T-helper 1 cell treated with Interleukin-12 subunit alpha and Interleukin-12 subunit beta and Interleukin-4 antibody, amounts not matched to agents 30 ng/mL and 1 ng/mL, for 36 hours (primary cell): ENCODE data around the gene UBL7. TPM values are rescaled to one million over a fixed set of nuclear protein-coding genes. Genes with fewer than 3 reads are reported as not detected.

ENCODE experiments used
- intact Hi-C: fragments of 100-400 bp; cut with micrococcal nuclease; formaldehyde crosslinking; loops from one replicate; pipeline ENCODE4 v1.15.1; 2024
- total RNA-seq: library from RNA; stranded (reverse); gene quantifications from 2 replicates; pipeline ENCODE4 v1.2.3, GENCODE V29; 2022

Gene UBL7
- total RNA-seq, 1 donor from 2014 or later: 43.0 TPM

DNA sequence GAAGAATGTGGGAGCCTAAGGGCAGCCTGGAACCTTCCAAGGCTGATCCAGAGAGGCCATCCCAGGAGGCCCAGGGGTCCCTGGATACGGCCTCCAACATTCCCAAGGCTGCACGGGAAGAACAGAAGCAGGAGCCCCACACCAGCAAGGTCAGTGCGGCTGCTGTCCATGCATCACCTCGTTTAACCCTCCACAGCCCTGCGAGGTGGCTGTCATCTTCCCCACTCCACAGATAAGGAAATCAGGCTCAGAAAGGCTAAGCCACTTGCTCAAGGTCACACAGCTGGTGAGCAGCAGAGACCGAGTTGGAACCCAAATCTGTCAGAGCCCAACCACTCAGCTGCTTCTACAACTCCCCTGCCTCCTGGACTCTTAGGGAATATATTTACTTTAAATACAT is 48.8 kb downstream of the UBL7 start:
- intact Hi-C loops: no loop called here

DNA sequence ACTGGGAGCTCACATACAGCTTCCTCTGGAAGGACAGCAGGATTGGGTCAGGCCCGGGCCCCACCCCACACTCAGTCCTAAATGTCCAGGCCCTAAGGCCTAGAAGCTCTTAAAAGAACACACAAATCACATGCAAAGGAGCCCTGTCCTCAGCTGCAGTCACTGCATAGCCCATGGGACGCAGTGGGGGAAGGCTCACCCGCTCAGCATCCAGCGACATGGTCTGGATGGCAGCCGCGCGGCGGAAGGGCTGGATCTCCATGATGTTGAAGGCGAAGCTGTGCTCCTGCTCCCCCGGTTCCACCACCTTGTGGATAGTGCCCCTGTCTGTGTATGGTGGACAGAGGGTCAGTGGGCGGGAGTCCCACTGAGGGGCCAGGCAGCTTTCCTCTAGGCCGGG is 49.3 kb downstream of the UBL7 start:
- intact Hi-C loops: no loop called here

DNA sequence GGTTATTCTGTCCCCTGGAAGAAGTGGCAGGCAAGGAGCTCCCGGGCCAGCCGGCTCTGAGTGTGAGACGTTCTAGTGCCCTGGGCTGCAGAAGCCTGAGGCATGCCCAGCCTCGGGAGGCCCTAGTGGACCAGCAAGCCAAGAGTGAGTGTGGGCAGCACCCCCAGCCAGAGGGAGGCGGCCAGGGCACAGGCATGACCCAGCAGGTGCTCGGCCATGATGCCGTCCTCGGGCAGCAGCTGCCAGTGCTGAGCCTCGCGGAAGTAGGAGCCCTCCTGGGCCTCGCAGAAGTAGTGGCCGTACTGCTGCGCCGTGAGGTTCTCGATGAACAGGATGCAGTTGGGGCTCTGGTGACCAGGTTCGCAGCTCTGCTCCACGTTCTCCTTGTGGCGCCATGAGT is 50.5 kb downstream of the UBL7 start:
- intact Hi-C loops: no loop called here

DNA sequence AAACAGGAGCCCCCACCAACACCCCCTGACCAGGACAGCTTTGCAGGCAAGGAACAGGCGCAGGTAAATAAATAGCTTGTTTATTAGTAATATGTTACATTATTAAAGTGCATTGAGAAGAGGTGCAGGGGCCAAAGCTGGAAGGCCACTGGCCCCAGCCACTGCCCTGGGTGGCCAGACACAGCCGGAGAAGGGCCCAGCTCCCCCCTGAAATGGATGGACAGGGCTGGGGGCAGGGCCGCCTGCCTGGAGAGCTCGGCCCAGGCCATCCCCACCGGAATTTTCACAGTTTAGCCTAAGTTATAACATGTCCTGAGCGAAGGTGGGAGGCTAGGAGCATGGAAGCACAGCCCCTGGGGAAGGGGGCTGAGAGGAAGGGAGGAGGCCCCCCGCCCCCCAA is 51.7 kb downstream of the UBL7 start:
- intact Hi-C loops: no loop called here

DNA sequence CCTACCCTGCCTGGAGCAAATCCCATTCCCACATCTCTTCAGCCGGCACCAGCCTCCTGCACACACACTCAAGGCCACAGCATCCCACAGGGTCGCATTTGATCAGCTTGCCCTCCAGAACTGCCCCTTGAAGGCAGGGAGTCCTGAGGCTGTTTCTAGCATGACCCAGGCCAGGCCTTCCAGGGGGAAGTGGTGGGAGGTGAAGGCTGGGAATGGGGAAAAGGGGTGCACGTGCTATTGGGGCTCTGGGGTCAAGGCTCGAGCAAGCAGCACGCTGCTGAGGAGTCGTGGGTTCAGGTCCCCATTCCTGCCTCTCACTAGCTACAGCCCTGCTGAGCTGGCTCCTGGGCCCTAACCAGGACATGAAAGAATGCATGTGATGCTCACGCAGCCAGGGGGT is 52.1 kb downstream of the UBL7 start:
- intact Hi-C loops: no loop called here

DNA sequence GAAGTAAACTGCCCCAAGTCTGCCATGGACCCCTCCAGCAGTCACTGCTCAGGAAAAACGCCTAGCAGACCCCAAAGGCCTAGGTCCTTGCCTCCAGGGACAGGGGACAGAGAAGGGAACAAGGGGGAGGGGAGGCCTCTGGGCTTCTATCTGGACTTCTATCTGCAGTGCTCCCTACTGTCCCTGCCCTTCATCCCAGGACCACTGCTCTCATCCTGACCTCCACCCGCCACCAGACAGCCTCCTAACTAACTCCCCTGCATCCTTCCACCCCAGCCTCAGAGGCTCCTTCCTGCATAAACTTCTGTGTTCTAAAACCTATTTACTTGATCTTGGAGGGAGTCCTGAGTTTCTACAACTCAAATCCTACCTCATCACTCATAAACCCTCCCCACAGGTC is 52.6 kb downstream of the UBL7 start:
- intact Hi-C loops: no loop called here

DNA sequence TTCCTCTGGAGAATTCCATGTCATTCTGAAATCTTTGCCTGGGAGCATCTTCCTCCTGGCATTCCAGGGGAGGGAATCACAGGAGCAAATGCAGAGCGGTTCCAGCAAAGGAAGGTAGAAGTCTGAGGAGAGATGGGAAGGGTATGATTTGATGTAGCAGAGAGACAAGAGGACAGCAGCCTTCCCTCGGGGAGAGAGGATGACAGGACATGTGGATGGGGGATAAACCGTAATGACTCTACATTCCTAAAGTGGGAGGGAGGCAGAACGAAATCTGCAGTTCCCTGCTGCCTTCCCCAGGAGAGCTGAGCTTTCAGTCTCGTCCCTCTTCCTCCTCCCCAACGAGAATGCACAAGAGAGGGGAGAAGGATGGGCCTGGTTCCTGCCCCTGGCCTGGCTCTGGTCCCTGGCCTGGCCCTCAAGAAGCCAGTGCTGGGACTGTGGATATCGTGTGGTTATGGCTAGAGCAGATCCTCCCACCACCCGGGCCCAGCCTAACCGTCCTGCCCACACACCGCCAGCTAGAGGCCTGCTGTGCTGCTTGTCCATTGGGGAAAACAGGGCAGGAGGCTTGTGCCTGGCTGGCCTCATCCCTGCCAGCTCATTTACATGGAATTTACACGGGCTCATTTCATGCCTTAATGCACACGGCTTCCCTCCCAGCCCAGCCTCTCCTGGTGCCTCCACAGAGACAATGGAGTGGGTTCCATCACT is 53.8 kb downstream of the UBL7 start:
- intact Hi-C loops: no loop called here

DNA sequence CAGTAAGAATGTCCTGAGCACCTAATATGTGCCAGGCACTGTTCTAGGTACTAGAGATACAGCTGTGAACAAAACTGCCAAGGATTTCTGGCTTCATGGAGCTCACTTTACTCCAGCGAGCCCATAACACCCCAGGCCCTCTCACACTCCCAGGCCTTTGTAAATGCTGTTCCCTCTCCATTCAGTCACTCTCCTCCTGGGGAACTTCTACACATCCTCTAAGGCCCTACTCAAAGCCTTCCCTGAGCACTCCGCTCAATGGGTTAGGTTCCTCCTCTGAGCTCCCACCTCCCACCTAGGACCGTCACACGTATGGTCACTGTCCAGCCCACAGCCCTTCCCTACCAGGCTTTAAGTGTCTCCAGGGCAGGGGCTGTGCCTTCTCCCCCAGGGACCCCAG is 54.4 kb downstream of the UBL7 start:
- intact Hi-C loops: no loop called here

DNA sequence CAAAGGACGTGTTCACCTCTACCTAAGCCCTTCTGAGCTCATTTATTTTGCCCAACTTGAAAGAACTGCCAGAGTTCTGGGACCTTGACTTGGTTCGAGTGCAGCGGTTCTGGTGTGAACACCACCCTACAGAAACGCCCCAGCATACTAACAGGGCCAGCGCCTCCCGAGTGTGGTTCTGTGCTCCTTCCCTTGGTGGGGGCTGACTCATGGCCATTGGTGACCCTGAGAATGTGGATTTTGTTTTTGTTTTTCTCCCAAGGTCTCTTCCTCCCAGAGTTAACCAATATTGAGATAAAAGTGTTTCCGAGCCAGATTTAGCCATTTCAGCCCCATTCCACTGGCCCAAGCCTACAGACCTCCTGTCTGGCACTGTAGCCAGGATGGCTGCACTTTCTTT is 55.1 kb downstream of the UBL7 start:
- intact Hi-C loops: no loop called here

DNA sequence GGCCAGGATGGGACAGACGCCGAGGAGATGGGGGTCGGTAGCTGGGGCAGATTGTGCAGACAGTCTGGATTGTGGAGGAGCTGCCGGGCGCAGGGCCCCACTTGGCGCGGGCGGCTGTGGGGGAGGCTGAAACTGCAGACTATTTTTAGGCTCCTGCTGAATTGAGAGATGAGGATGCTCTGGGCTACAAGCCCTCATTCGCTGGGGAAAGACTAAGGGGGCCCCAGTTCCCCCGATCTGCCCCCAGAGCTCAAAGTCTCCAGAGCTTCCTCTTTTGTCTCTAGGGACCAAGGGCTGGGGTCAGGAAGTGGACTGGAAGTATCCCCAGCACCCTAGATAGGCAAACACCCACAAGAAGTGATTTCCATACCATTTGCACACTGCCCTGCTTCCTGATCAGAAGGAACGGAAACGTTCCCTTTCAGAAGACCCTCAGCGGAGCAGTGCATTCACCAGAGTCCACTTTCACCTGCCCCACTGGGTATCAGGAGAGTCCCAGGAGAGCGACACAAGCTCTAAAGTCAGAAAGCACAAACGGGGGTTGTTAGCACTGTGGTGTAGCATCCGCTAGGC is 56.9 kb downstream of the UBL7 start:
- intact Hi-C loops: loop anchor here (1.0 kb wide), 1 partner anchor 29 kb away; the partner anchor contains the start of gene SEMA7A

DNA sequence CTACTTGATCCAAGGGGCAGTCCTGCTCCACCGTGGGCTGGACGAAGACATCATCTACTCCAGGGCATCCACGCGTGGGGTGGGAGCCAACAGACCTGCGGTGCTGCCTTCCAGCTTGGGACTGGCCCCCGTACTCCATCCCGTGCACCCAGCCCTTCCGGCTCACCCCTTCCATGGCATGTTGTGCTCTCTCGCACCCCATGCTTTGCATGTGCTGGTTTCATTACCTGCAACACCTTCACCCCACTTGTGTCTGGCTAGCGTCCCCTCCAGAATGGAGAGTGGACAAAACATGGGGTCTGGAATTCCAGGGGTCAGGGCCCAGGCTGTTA is 57.4 kb downstream of the UBL7 start:
- intact Hi-C loops: loop anchor here (1.0 kb wide), 1 partner anchor 30 kb away; the partner anchor contains the start of gene SEMA7A

DNA sequence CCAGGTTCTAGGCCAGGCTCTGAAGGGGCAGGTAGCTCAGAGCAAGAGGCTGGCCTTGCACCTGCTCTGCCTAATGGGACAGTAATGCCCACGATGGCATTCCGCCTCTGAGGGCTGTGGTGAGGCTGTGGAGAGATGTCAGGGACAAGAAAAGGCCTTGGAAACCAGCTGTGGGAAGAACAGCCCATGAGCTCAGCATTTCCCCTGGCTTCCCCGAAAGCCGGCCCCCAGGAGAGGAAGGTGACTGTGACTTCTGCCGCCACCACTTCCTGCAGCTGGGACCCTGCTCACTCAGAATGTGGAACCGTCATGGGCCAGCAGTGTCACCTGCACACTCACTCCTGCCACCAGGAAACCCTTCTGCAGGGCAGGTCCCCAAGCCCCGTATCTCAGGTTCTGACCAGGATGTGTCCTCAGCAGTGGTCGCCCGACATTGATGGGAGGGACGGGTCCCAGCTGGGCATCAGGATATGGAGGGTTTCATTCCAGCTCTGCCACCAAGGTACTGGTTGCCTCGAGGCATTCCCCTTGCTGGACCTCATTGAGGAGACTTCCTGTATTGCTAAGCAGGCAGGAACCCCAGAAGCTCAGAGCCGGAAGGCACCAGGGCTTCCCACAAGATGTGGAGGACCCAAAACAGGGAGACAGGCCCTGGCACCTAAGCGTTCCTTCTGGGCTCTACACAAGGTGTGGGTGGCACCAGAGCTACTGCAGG is 57.9 kb downstream of the UBL7 start:
- intact Hi-C loops: loop anchor here (1.0 kb wide), 1 partner anchor 30 kb away; the partner anchor contains the start of gene SEMA7A

DNA sequence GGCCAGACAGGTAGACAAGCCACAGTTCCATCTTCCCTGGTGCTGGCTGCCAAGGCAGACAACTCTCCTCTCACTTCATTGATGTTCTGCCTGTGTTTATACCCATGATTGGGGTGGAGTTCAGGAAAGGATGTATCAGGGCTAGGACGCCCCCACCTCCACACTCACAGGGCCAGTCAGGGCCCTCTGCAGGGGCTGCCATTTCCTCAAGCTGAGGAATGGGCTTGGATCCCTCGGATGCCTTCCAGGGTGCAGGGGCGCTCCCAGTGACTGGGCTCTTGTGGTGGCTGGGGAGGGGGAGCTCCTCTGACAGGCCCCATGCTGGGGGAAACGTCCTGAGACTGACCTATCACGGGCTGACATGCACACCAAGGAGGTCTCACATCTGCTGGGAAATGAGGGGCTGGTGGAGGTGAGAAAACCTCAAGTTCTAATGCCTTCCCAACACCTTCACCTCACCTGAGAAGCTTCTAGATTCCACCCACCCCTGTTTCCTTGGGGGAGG is 58.6 kb downstream of the UBL7 start:
- intact Hi-C loops: no loop called here

DNA sequence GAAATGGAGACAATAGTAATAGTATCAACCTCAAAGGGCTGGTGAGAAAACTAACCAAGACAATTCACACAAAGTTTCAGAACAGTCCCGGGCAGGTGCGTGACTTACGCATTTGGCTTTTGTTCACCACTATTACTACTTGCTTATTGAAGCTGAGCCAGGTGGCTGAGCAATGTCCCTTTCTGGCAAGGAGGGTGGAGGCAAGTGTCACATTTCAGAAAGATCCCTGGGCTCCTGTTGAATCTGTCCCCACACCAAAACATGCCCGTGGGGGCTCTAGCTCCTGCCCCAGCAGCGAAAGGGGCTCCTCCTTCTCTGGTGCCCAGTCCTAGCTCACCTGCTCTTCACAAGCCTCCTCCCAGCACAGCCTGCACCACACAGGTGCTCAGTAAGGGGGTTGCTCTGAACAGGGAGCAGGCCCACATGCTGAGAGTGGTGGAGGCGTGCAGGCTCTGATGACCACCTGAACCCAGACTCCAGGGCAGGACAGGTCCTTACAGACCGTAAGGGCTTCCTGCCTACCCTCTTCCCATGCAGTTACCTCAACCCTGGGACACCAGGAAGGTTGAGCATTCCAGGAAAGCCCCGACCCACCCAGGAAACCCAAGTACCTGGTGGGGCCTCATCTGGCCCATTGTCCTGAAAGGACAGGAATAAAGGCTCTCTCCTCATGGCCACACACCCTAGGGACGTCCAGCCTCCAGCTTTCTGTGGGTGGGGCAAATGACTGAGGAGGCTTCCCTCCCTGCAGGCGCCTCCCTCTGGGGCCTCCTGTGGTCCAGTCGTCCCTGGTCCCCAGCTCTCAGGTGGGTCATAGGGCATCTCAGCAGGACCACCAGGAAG is 59.8 kb downstream of the UBL7 start:
- intact Hi-C loops: loop anchor here (1.0 kb wide), 2 partner anchors 16 to 60 kb away; partner anchors contain the start of gene UBL7

DNA sequence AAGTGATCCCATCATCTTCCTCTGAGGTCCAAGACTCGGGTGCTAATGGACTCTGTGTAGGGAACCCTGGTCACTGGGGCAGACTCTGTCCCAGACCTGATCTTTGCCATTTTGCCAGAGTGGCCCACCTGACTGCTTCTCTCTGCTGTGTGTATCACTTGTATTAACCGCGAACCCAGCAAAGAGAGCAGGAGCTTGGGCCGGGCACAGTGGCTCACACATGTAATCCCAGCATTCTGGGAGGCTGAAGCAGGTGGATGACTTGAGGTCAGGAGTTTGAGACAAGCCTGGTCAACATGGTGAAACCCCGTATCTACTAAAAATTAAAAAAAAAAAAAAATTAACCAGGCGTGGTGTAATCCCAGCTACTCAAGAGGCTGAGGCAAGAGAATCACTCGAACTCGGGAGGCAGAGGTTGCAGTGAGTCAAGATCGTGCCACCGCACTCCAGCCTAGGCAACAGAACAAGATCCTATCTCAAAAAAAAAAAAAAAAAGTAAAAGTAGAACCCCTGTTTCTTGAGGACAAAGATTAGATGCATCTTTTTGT is 60.6 kb downstream of the UBL7 start:
- intact Hi-C loops: loop anchor here (1.0 kb wide), 2 partner anchors 15 to 61 kb away; partner anchors contain the start of gene UBL7

DNA sequence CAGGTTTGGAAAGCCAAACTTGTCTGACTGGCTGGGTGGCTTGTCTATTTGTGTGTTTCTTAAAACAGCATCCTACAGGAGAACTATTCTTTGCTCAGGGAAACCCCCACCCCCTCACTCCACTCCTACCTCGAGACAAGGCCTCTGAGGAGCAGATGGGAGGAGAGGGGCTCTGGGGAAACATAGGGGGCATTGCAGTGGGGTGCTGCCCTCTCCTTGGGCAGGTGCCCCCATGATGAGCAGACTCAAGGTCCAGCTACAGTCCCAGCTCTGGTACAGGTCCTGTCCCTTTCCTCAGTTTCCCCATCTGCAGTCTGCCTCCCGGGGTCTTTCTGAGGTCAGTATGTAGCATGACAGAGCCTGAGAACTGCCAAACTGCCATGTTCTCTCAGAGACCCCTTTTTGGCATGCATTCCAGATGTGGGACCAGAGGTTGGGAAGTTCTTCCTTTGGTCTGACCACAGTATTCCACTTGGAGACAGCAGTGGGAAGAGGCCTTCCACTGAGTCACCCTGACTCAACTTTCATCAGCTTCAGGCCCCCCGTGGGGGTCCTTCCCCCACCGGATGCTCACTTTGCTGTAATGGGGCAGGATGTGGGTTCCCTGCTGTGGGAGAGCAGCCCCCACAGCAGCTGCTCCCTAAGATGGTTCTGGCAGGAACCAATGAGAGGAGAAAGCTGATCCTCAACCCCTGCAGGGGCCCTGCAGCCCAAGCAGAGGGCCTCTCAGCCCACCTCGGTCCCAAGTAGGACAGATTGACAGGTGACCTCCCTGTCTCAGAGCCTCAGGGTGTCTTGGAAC is 61.2 kb downstream of the UBL7 start:
- intact Hi-C loops: loop anchor here (1.0 kb wide), 2 partner anchors 14 to 62 kb away; partner anchors contain the start of gene UBL7

DNA sequence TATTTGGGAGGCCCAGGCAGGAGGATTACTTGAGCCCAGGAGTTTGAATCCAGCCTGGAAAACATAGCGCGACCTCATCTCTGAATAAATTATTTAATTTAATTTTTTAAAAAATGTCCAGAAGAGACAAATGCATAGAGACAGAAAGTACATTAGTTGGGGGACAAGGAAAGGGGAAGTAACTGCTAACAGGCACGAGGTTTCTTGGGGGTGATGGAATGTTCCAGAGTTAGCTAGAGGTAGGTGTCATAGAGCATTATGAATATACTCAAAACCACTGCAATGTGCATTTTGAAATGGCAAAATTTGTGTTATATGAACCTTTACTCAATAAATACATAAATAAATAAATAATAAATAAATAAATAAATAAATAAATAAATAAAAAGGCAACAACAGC is 61.9 kb downstream of the UBL7 start:
- intact Hi-C loops: no loop called here

DNA sequence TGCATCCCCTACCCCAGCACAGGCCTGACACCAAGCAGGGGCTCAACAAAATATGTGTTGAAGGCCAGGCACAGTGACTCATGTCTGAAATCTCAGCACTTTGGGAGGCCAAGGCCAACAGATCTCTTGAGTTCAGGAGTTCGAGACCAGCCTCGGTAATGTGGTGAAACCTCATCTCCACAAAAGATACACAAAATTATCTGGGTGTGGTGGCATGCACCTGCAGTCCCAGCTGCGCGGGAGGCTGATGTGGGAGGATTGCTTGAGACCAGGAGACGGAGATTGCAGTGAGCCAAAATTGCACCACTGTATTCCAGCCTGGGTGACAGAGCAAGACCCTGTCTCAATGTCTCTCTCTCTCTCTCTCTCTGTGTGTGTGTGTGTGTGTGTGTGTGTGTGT is 62.8 kb downstream of the UBL7 start:
- intact Hi-C loops: no loop called here

DNA sequence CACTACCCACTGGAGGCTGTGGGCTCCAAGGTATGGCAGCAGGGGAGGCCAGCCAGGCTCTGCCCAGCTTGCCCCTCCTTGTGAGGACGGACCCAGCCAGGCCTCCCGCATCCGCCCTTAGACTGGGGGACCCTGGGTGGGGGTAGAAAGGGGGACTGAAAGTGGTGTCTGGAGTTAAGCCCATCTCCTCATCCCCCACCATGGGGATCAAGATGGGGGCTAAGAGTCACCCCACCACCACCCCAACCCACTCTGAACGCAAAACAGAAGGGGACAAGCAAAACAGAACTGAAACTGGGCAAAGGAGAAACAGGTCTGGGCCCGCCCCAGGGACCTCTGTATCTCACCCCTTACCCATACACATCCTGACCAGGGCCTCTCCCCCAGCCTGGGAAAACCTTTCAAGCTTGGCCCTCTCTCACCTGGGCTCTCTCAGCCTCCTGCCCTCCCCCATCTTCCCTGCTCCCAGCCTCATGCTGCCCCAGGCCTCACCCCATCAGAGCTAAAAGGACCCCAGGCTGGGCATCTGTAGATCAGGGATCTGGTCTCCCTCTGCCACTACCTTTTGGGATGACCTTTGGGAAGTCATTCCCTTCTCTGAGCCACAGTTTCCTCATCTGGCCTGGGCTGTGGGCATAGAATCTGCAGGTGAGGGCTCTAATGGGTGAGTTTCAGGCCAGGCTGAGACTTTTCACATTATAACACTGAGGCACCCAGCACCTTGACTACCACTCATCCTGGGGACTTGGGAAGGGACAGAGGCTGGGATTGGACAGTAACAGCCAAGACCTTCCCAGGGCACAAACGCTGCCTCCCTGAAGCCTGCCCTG is 63.5 kb downstream of the UBL7 start:
- intact Hi-C loops: no loop called here
